GM12878 (cell line): ENCODE results near the gene PMF1. TPM values are rescaled to one million over a fixed set of nuclear protein-coding genes. Genes with fewer than 3 reads are reported as not detected.

Experiments
- ATAC-seq: fragments of 200-7000 bp; cut with Tn5 transposase; 3 replicates; pipeline ENCODE4 v1.9.1; 2020; ENCODE audit warnings: mild to moderate bottlenecking, moderate library complexity
- BruUV-seq: library from RNA; stranded (reverse); fragments of 400-500 nt; replicated peaks from 2 replicates; lab custom pipeline; 2021; lab: Mats Ljungman, UMichigan
- CTCF ChIA-PET: fragments of 300-600 bp; sonication (Branson Sonifier 250); formaldehyde crosslinking; extraction: SDS; loops from one replicate; lab custom pipeline; 2021; ENCODE audit warnings: inconsistent platforms; lab: Yijun Ruan, JAX
- POLR2A ChIA-PET: fragments of 350-600 bp; formaldehyde crosslinking; extraction: SDS; loops from one replicate; lab custom pipeline; 2021; ENCODE audit warnings: inconsistent platforms; lab: Charles Lee
- RAD21 ChIA-PET: fragments of 300-600 bp; sonication (Branson Sonifier 250); formaldehyde crosslinking; loops from one replicate; lab custom pipeline; 2023; ENCODE audit warnings: antibody characterized with exemption; ENCODE audit not compliant: unreplicated experiment; lab: Charles Lee
- SMC1A ChIA-PET: fragments of 300-600 bp; sonication (Branson Sonifier 250); formaldehyde crosslinking; loops from one replicate; lab custom pipeline; 2023; ENCODE audit not compliant: unreplicated experiment, uncharacterized antibody; lab: Charles Lee
- DNase-seq: peaks from one replicate; pipeline ENCODE4 v3.0.0-alpha.2; 2011; ENCODE audit warnings: low read depth, low spot score
- FAIRE-seq: peaks from 3 replicates; lab custom pipeline; 2011; peaks lifted over from hg19 to GRCh38; lab: Jason Lieb, UNC
- H2AFZ ChIP-seq: 2 replicates; pipeline ENCODE4 v1.6.0; 2011; ENCODE audit warnings: low read depth, low read length, control low read depth; ENCODE audit not compliant: control insufficient read depth
- H3K27ac ChIP-seq: 2 replicates; pipeline ENCODE4 v1.5.1; 2011; ENCODE audit warnings: control low read depth; ENCODE audit not compliant: control insufficient read depth, insufficient read depth
- H3K27me3 ChIP-seq, 2 experiments: replicated peaks in 1 of 2; 2 replicates each; pipeline versions ENCODE4 v1.6.0 to v1.6.1; 2011; ENCODE audit warnings: low read length in 1 of 2; ENCODE audit not compliant: control insufficient read depth in 2 of 2, insufficient read depth in 2 of 2
- H3K36me3 ChIP-seq, 2 experiments: 2 replicates each; pipeline ENCODE4 v1.5.1; 2011; ENCODE audit warnings: low read length in 1 of 2; ENCODE audit not compliant: control insufficient read depth in 2 of 2, insufficient read depth in 2 of 2
- H3K4me1 ChIP-seq: 2 replicates; pipeline ENCODE4 v1.6.1; 2011; ENCODE audit warnings: mild to moderate bottlenecking, low read length, moderate library complexity, mixed read lengths; ENCODE audit not compliant: control insufficient read depth, insufficient read depth
- H3K4me2 ChIP-seq: 2 replicates; pipeline ENCODE4 v1.6.0; 2011; ENCODE audit warnings: control low read depth; ENCODE audit not compliant: control insufficient read depth, insufficient read depth
- H3K4me3 ChIP-seq: fragments of 200-600 bp; sonication (generic); 2 replicates; pipeline ENCODE4 v1.5.1; 2016
- H3K79me2 ChIP-seq: 2 replicates; pipeline ENCODE4 v1.6.0; 2011; ENCODE audit warnings: low read length; ENCODE audit not compliant: control insufficient read depth, insufficient read depth
- H3K9ac ChIP-seq: 2 replicates; pipeline ENCODE4 v1.8.0; 2011; ENCODE audit warnings: low read length, control low read depth, mixed read lengths; ENCODE audit not compliant: control insufficient read depth, insufficient read depth
- H3K9me3 ChIP-seq: replicated peaks from 3 replicates; pipeline ENCODE4 v1.5.1; 2011; ENCODE audit warnings: mild to moderate bottlenecking, low read length; ENCODE audit not compliant: control insufficient read depth, insufficient read depth
- H4K20me1 ChIP-seq: 2 replicates; pipeline ENCODE4 v1.6.0; 2011; ENCODE audit not compliant: control insufficient read depth, insufficient read depth
- CEBPB ChIP-seq, 2 experiments: fragments of 150-350 bp in 1 of 2; IDR thresholded peaks; 2 replicates each; pipeline ENCODE4 v1.6.1; 2012 to 2014; ENCODE audit warnings: low read depth in 2 of 2, low read length in 2 of 2, borderline replicate concordance in 1 of 2, inconsistent platforms in 1 of 2
- CHD1 ChIP-seq: IDR thresholded peaks from 2 replicates; pipeline ENCODE4 v1.6.1; 2012; ENCODE audit warnings: low read depth, low read length, improper control_type of control experiment
- CREB1 ChIP-seq: IDR thresholded peaks from 2 replicates; pipeline ENCODE4 v1.6.1; 2012; ENCODE audit warnings: low read depth, mild to moderate bottlenecking, inconsistent platforms
- HDAC6 ChIP-seq: fragments of 200-600 bp; sonication (generic); IDR thresholded peaks from one replicate; pipeline ENCODE4 v1.8.0; 2017; ENCODE audit warnings: antibody characterized with exemption; ENCODE audit not compliant: unreplicated experiment
- IRF4 ChIP-seq: IDR thresholded peaks from 2 replicates; pipeline ENCODE4 v1.6.1; 2011; ENCODE audit warnings: low read depth, low read length
- JUNB ChIP-seq: IDR thresholded peaks from 2 replicates; pipeline ENCODE4 v1.6.1; 2016; ENCODE audit warnings: antibody characterized with exemption, mild to moderate bottlenecking
- NFYA ChIP-seq: IDR thresholded peaks from 2 replicates; pipeline ENCODE4 v1.6.1; 2011; ENCODE audit warnings: low read depth, mild to moderate bottlenecking, low read length, improper control_type of control experiment, borderline replicate concordance
- PML ChIP-seq: IDR thresholded peaks from 2 replicates; pipeline ENCODE4 v1.6.1; 2012; ENCODE audit warnings: low read length, inconsistent platforms
- RCOR1 ChIP-seq: conservative IDR thresholded peaks from 2 replicates; pipeline ENCODE4 v1.6.1; 2012; ENCODE audit warnings: low read depth, low read length, improper control_type of control experiment
- STAT1 ChIP-seq: fragments of 450-650 bp; conservative IDR thresholded peaks from 2 replicates; pipeline ENCODE4 v1.6.1; 2014; ENCODE audit warnings: antibody characterized with exemption, mild to moderate bottlenecking
- WGBS: methylation state at CpG from one replicate; pipeline ENCODE4 v1.1.6; 2016; ENCODE audit warnings: low lambda C conversion rate; ENCODE audit not compliant: insufficient replicate concordance, insufficient coverage; ENCODE audit errors: missing lambda C conversion rate; 5-methylcytosine and 5-hydroxymethylcytosine counted together
- in situ Hi-C: fragments of 300-500 bp; cut with MboI; formaldehyde crosslinking; loops from 9 replicates; pipeline ENCODE4 v1.14.3; 2018; ENCODE audit warnings: mixed read lengths
- intact Hi-C: fragments of 100-400 bp; cut with micrococcal nuclease; formaldehyde crosslinking; loops from one replicate; pipeline ENCODE4 v1.14.2; 2022; ENCODE audit not compliant: unreplicated experiment
- polyA plus RNA-seq, 11 experiments: library from polyadenylated mRNA; depleted of rRNA in 4 of 11; unstranded in 6 of 11; stranded (reverse) in 5 of 11; fragments of >200 nt; fragmentation: Nextera tagmentation in 4 of 11; fragmentation: Illumina TruSeq in 1 of 11; extraction: Ambion mirVana in 4 of 11; extraction: Trizol in 1 of 11; gene quantifications; 1 replicate in 1 of 11; 2 replicates in 10 of 11; pipeline versions ENCODE4 v1.2.1 to v1.2.3, GENCODE V29; 2011 to 2016; ENCODE audit warnings: inconsistent platforms in 2 of 11, missing spikeins in 2 of 11, low read depth in 1 of 11
- total RNA-seq, 4 experiments: library from RNA; depleted of rRNA in 3 of 4; stranded (reverse); fragments of >200 nt in 3 of 4; fragmentation: Illumina TruSeq in 1 of 4; extraction: Trizol in 1 of 4; gene quantifications; 2 replicates each; pipeline versions ENCODE4 v1.2.1 to v1.2.3, GENCODE V29; 2013 to 2021
- TF ChIP-seq, protein P1 (sequence below): IDR thresholded peaks from 2 replicates; pipeline ENCODE4 v1.6.1; 2012; ENCODE audit warnings: improper control_type of control experiment, low read depth, low read length; ENCODE audit not compliant: insufficient replicate concordance
- TF ChIP-seq, protein P2 (sequence below): fragments of 450-650 bp; IDR thresholded peaks from 2 replicates; pipeline ENCODE4 v1.6.1; 2017; ENCODE audit warnings: mild to moderate bottlenecking, moderate library complexity
- TF ChIP-seq, protein P3 (sequence below): IDR thresholded peaks from 2 replicates; pipeline ENCODE4 v1.6.1; 2012; ENCODE audit warnings: low read depth, low read length, improper control_type of control experiment

The PMF1 gene
- total and polyA plus RNA-seq, 10 of the 15 experiments (the other 5 are each of a cell fraction or from before 2014, with no cell fraction given): 6.7 to 105 (median 67.3) TPM

DNA sequence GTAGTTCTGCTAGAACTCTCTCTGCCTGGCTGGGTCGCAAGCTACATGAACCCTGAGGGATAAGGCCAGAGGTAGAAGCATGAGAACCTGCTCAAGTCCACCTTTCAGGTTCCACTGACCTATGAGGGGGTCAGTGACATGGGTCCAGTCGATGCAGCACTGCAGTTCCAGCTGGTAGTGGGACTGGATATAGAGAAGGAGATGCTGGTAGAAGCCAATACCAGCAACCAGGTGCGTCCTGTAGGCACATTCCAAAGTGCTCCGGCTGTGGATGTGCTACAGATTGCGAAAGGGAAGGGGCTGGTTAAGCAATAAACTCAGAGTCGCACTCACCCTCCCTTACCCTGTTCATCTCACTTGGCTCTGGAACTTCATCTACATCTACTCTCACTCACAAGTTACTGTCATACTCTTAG lies 64.2 kb downstream of the PMF1 start:
- in situ Hi-C loops (no loop called here), intact Hi-C loops (no loop called here)
- H3K4me2 ChIP-seq: no peak overlapping the region
- no peak overlapping the region for H3K4me3 ChIP-seq
- ChIA-PET SMC1A (no interaction called here), RAD21 (no interaction called here), CTCF (no interaction called here), POLR2A (interaction anchor here (0.5 to 0.9 kb wide), 3 partner anchors 11 to 113 kb away, joined by 3 to 4 read pairs (median 4); no protein-coding TSS in a partner anchor)
- DNase-seq (no peak), ATAC-seq (no peak), FAIRE-seq (no peak)
- H2AFZ ChIP-seq: no peak overlapping the region
- BruUV-seq: no TSS peak
- H3K9ac ChIP-seq: no peak overlapping the region
- 81% methylated on average over 6 of the region's 6 CpGs for WGBS
- H3K9me3 ChIP-seq: no peaks in the 10 kb centered on the region
- H4K20me1 ChIP-seq: no peaks in the 10 kb centered on the region
- no peak overlapping the region for H3K27ac ChIP-seq
- H3K36me3 ChIP-seq: peaks cover 25 to 54% of the 10 kb centered on the region in 2 experiments
- peaks cover 34% of the 10 kb centered on the region for H3K79me2 ChIP-seq
- peaks cover 8% of the 10 kb centered on the region; the same call in 1 of the 2 replicates for H3K4me1 ChIP-seq
- H3K27me3 ChIP-seq: no peaks in the 10 kb centered on the region
- TF ChIP-seq NFYA (no peak), JUNB (no peak), CEBPB (IDR thresholded peaks at IDR 0.05; ENCODE audit: borderline replicate concordance in 1 of 2, low read depth in 2 of 2, low read length in 2 of 2) (no peak), CHD1 (no peak), CREB1 (no peak), RCOR1 (no peak), HDAC6 (no peak), STAT1 (no peak), PML (no peak), IRF4 (no peak)
- TF ChIP-seq, protein P1, sequence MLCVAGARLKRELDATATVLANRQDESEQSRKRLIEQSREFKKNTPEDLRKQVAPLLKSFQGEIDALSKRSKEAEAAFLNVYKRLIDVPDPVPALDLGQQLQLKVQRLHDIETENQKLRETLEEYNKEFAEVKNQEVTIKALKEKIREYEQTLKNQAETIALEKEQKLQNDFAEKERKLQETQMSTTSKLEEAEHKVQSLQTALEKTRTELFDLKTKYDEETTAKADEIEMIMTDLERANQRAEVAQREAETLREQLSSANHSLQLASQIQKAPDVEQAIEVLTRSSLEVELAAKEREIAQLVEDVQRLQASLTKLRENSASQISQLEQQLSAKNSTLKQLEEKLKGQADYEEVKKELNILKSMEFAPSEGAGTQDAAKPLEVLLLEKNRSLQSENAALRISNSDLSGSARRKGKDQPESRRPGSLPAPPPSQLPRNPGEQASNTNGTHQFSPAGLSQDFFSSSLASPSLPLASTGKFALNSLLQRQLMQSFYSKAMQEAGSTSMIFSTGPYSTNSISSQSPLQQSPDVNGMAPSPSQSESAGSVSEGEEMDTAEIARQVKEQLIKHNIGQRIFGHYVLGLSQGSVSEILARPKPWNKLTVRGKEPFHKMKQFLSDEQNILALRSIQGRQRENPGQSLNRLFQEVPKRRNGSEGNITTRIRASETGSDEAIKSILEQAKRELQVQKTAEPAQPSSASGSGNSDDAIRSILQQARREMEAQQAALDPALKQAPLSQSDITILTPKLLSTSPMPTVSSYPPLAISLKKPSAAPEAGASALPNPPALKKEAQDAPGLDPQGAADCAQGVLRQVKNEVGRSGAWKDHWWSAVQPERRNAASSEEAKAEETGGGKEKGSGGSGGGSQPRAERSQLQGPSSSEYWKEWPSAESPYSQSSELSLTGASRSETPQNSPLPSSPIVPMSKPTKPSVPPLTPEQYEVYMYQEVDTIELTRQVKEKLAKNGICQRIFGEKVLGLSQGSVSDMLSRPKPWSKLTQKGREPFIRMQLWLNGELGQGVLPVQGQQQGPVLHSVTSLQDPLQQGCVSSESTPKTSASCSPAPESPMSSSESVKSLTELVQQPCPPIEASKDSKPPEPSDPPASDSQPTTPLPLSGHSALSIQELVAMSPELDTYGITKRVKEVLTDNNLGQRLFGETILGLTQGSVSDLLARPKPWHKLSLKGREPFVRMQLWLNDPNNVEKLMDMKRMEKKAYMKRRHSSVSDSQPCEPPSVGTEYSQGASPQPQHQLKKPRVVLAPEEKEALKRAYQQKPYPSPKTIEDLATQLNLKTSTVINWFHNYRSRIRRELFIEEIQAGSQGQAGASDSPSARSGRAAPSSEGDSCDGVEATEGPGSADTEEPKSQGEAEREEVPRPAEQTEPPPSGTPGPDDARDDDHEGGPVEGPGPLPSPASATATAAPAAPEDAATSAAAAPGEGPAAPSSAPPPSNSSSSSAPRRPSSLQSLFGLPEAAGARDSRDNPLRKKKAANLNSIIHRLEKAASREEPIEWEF: no peak
- TF ChIP-seq, protein P2, sequence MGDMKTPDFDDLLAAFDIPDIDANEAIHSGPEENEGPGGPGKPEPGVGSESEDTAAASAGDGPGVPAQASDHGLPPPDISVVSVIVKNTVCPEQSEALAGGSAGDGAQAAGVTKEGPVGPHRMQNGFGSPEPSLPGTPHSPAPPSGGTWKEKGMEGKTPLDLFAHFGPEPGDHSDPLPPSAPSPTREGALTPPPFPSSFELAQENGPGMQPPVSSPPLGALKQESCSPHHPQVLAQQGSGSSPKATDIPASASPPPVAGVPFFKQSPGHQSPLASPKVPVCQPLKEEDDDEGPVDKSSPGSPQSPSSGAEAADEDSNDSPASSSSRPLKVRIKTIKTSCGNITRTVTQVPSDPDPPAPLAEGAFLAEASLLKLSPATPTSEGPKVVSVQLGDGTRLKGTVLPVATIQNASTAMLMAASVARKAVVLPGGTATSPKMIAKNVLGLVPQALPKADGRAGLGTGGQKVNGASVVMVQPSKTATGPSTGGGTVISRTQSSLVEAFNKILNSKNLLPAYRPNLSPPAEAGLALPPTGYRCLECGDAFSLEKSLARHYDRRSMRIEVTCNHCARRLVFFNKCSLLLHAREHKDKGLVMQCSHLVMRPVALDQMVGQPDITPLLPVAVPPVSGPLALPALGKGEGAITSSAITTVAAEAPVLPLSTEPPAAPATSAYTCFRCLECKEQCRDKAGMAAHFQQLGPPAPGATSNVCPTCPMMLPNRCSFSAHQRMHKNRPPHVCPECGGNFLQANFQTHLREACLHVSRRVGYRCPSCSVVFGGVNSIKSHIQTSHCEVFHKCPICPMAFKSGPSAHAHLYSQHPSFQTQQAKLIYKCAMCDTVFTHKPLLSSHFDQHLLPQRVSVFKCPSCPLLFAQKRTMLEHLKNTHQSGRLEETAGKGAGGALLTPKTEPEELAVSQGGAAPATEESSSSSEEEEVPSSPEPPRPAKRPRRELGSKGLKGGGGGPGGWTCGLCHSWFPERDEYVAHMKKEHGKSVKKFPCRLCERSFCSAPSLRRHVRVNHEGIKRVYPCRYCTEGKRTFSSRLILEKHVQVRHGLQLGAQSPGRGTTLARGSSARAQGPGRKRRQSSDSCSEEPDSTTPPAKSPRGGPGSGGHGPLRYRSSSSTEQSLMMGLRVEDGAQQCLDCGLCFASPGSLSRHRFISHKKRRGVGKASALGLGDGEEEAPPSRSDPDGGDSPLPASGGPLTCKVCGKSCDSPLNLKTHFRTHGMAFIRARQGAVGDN: no peak
- TF ChIP-seq, protein P3, sequence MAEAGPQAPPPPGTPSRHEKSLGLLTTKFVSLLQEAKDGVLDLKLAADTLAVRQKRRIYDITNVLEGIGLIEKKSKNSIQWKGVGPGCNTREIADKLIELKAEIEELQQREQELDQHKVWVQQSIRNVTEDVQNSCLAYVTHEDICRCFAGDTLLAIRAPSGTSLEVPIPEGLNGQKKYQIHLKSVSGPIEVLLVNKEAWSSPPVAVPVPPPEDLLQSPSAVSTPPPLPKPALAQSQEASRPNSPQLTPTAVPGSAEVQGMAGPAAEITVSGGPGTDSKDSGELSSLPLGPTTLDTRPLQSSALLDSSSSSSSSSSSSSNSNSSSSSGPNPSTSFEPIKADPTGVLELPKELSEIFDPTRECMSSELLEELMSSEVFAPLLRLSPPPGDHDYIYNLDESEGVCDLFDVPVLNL: no peak
